ENCODE results near the gene SDK1. TPM values are rescaled to one million over a fixed set of nuclear protein-coding genes. Genes with fewer than 3 reads are reported as not detected.

Gene SDK1
- total RNA-seq, 2 donors from 2014 or later, result 4.8 to 13.2 TPM

DNA sequence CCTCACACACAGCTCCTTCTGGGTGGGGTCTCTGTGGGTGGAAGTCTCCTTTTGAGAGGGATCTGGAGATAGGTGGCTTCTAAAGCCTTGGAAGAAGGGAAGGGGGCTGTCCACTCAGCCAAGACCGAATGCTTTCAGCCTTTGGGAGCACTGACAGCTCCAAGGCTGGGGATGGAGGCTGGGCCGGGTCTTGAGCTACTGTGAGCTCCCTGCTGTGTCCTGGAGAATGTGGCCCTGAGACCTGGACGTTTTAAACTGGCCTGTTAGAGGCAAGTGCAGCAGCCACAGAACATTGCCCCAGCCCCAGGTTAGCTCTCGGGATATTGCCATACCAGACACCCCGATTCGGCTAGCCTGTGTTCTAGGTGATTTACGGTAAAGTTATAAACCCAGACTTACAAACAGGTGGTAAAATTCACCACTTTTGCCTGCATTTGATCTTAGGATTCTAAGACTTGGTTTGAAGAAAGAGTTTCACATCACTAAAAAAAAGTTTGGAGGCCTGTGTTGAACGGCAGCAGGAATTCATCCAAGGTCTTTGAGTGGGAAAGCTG lies 832.5 kb downstream of the SDK1 start:
- DNase-seq (ENCODE audit: low spot score), result no peak
- TF ChIP-seq CTCF (IDR thresholded peaks at IDR 0.05), result no peak
- TF ChIP-seq POLR2AphosphoS5 (IDR thresholded peaks at IDR 0.05), result no peak
- no peak for TF ChIP-seq POLR2A (IDR thresholded peaks at IDR 0.05)
- no peaks in the 10 kb centered on the region for H3K9me3 ChIP-seq
- H3K27me3 ChIP-seq (replicated peaks; ENCODE audit: insufficient read depth), result no peaks in the 10 kb centered on the region
- no peak overlapping the region for H3K27ac ChIP-seq
- WGBS, result 88% methylated on average over 8 of the region's 8 CpGs
- H3K4me3 ChIP-seq, result no peak overlapping the region
- no peaks in the 10 kb centered on the region for H3K36me3 ChIP-seq
- intact Hi-C loops (cut with DNase I), result no loop called here
- H3K4me1 ChIP-seq (replicated peaks), result no peaks in the 10 kb centered on the region

- no peak for TF ChIP-seq POLR2A (IDR thresholded peaks at IDR 0.05)
- no peak for TF ChIP-seq POLR2AphosphoS5 (IDR thresholded peaks at IDR 0.05)
- TF ChIP-seq CTCF (IDR thresholded peaks at IDR 0.05), result no peak
- DNase-seq (ENCODE audit: low spot score), result no peak
Measured at GRCh38 chr7:4134204-4134603, 833.2 kb downstream of the SDK1 start.

GRCh38 chr7:4134631-4135030 lies 833.6 kb downstream of the SDK1 start:
- no peak for DNase-seq (ENCODE audit: low spot score)
- Histone ChIP-seq H3K27ac (no peak overlapping the region), H3K9me3 (no peaks in the 10 kb centered on the region), H3K36me3 (no peaks in the 10 kb centered on the region), H3K4me1 (replicated peaks) (no peaks in the 10 kb centered on the region), H3K4me3 (no peak overlapping the region), H3K27me3 (replicated peaks; ENCODE audit: insufficient read depth) (no peaks in the 10 kb centered on the region)
- intact Hi-C loops (cut with DNase I), result no loop called here
- WGBS, result 85% methylated on average over 20 of the region's 20 CpGs
- TF ChIP-seq POLR2A (IDR thresholded peaks at IDR 0.05) (no peak), POLR2AphosphoS5 (IDR thresholded peaks at IDR 0.05) (no peak), CTCF (IDR thresholded peaks at IDR 0.05) (no peak)

More at GRCh38 chr7:4134204-4134603, 833.2 kb downstream of the SDK1 start:
- no peaks in the 10 kb centered on the region for H3K9me3 ChIP-seq
- WGBS, result 79% methylated on average over 7 of the region's 7 CpGs
- no peaks in the 10 kb centered on the region for H3K4me1 ChIP-seq (replicated peaks)
- H3K36me3 ChIP-seq, result no peaks in the 10 kb centered on the region
- intact Hi-C loops (cut with DNase I), result no loop called here
- H3K4me3 ChIP-seq, result no peak overlapping the region
- H3K27ac ChIP-seq, result no peak overlapping the region
- H3K27me3 ChIP-seq (replicated peaks; ENCODE audit: insufficient read depth), result no peaks in the 10 kb centered on the region

DNA sequence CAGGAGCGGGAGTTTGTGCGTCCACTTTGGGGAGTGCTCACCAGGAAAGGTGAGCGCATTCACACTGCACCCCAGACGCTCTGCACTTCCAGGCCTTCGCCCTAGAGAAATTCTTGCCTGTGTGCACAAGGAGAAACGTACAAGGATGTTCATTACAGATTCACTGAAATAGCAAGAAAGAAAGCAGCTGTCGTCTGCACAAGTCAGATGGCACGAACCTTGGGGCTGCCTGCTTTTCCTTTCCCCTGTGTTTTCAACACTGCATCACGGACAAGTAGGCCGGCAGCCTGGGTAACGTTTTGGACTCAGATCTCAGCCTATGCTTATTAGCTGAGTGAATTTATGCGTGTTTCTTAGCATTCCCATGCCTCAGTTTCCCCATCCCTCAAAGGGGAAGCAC lies 834.2 kb downstream of the SDK1 start:
- Histone ChIP-seq H3K36me3 (no peaks in the 10 kb centered on the region), H3K4me3 (no peak overlapping the region), H3K27ac (no peak overlapping the region), H3K27me3 (replicated peaks; ENCODE audit: insufficient read depth) (no peaks in the 10 kb centered on the region), H3K9me3 (no peaks in the 10 kb centered on the region), H3K4me1 (replicated peaks) (no peaks in the 10 kb centered on the region)
- no peak for DNase-seq (ENCODE audit: low spot score)
- 89% methylated on average over 12 of the region's 12 CpGs for WGBS
- TF ChIP-seq CTCF (IDR thresholded peaks at IDR 0.05) (no peak), POLR2AphosphoS5 (IDR thresholded peaks at IDR 0.05) (no peak), POLR2A (IDR thresholded peaks at IDR 0.05) (no peak)
- intact Hi-C loops (cut with DNase I), result no loop called here

- H3K4me1 ChIP-seq (replicated peaks), result no peaks in the 10 kb centered on the region
- TF ChIP-seq CTCF (IDR thresholded peaks at IDR 0.05) (no peak), POLR2AphosphoS5 (IDR thresholded peaks at IDR 0.05) (no peak), POLR2A (IDR thresholded peaks at IDR 0.05) (no peak)
- H3K27ac ChIP-seq, result no peak overlapping the region
- intact Hi-C loops (cut with DNase I), result no loop called here
- H3K27me3 ChIP-seq (replicated peaks; ENCODE audit: insufficient read depth), result no peaks in the 10 kb centered on the region
- no peak for DNase-seq (ENCODE audit: low spot score)
- H3K9me3 ChIP-seq, result no peaks in the 10 kb centered on the region
- H3K4me3 ChIP-seq, result no peak overlapping the region
- WGBS, result 85% methylated on average over 11 of the region's 11 CpGs
- H3K36me3 ChIP-seq, result no peaks in the 10 kb centered on the region
Measured at GRCh38 chr7:4136036-4136435, 835.0 kb downstream of the SDK1 start.
